A673 (cell line): ENCODE measurements around the gene SETD3. TPM values are rescaled to one million over a fixed set of nuclear protein-coding genes. Genes with fewer than 3 reads are reported as not detected.

Source experiments
- BruUV-seq: library from RNA; stranded (reverse); fragments of 400-500 nt; replicated peaks from 2 replicates; lab custom pipeline; 2021; lab: Mats Ljungman, UMichigan
- CTCF ChIA-PET: fragments of 300-600 bp; sonication (Branson Sonifier 250); formaldehyde crosslinking; loops from one replicate; lab custom pipeline; 2022; ENCODE audit warnings: antibody characterized with exemption; lab: Charles Lee
- POLR2A ChIA-PET: fragments of 300-600 bp; sonication (Branson Sonifier 250); formaldehyde crosslinking; loops from one replicate; lab custom pipeline; 2022; ENCODE audit warnings: antibody characterized with exemption; ENCODE audit not compliant: low non-redundant PET; lab: Charles Lee
- DNase-seq: peaks from one replicate; pipeline ENCODE4 v3.0.0-alpha.2; 2015; ENCODE audit warnings: low spot score
- H3K27ac ChIP-seq: fragments of 200-600 bp; sonication (generic); 2 replicates; pipeline ENCODE4 v1.5.1; 2016; ENCODE audit warnings: mixed run types, low read depth, mild to moderate bottlenecking, mixed read lengths, antibody characterized with exemption, low read length; ENCODE audit not compliant: poor library complexity, severe bottlenecking
- H3K27me3 ChIP-seq: fragments of 200-600 bp; sonication (generic); replicated peaks from 2 replicates; pipeline ENCODE4 v1.6.1; 2017; ENCODE audit warnings: mixed run types, low read depth, mild to moderate bottlenecking, mixed read lengths, antibody characterized with exemption, low read length; ENCODE audit not compliant: insufficient read depth, poor library complexity
- H3K36me3 ChIP-seq: fragments of 200-600 bp; sonication (generic); 2 replicates; pipeline ENCODE4 v1.6.1; 2016; ENCODE audit warnings: mixed run types, mild to moderate bottlenecking, mixed read lengths, antibody characterized with exemption, low read length; ENCODE audit not compliant: insufficient read depth, poor library complexity, severe bottlenecking
- H3K4me1 ChIP-seq: fragments of 200-600 bp; sonication (generic); 2 replicates; pipeline ENCODE4 v1.6.1; 2017; ENCODE audit warnings: mixed run types, mild to moderate bottlenecking, mixed read lengths, antibody characterized with exemption, low read length; ENCODE audit not compliant: insufficient read depth, poor library complexity, severe bottlenecking
- H3K4me3 ChIP-seq: fragments of 200-600 bp; sonication (generic); 2 replicates; pipeline ENCODE4 v1.5.1; 2016; ENCODE audit warnings: low read depth, mixed run types, mild to moderate bottlenecking, mixed read lengths, low read length; ENCODE audit not compliant: poor library complexity, severe bottlenecking
- H3K9me3 ChIP-seq: fragments of 200-600 bp; sonication (generic); 2 replicates; pipeline ENCODE4 v1.6.1; 2016; ENCODE audit warnings: mixed run types, low read depth, mild to moderate bottlenecking, mixed read lengths, antibody characterized with exemption, low read length; ENCODE audit not compliant: poor library complexity, severe bottlenecking
- EZH2 ChIP-seq: fragments of 200-600 bp; sonication (generic); IDR thresholded peaks from 2 replicates; pipeline ENCODE4 v1.6.1; 2017; ENCODE audit warnings: borderline replicate concordance, low read depth, mild to moderate bottlenecking, mixed read lengths, antibody characterized with exemption, low read length; ENCODE audit not compliant: poor library complexity, severe bottlenecking
- intact Hi-C: fragments of 100-400 bp; cut with micrococcal nuclease; formaldehyde crosslinking; loops from one replicate; pipeline ENCODE4 v1.10.0; 2022; ENCODE audit not compliant: unreplicated experiment
- total RNA-seq: library from RNA; stranded (reverse); gene quantifications from 2 replicates; pipeline ENCODE4 v1.2.3, GENCODE V29; 2021
- TF ChIP-seq, protein P1 (sequence below): fragments of 300-800, 200-600 bp; sonication (generic); conservative IDR thresholded peaks from 2 replicates; pipeline ENCODE4 v1.5.1; 2017; ENCODE audit warnings: low read depth, mild to moderate bottlenecking, antibody characterized with exemption, low read length, moderate library complexity, mixed read lengths

SETD3 gene
- total RNA-seq, 1 experiment from 2014 or later = 46.4 TPM

DNA sequence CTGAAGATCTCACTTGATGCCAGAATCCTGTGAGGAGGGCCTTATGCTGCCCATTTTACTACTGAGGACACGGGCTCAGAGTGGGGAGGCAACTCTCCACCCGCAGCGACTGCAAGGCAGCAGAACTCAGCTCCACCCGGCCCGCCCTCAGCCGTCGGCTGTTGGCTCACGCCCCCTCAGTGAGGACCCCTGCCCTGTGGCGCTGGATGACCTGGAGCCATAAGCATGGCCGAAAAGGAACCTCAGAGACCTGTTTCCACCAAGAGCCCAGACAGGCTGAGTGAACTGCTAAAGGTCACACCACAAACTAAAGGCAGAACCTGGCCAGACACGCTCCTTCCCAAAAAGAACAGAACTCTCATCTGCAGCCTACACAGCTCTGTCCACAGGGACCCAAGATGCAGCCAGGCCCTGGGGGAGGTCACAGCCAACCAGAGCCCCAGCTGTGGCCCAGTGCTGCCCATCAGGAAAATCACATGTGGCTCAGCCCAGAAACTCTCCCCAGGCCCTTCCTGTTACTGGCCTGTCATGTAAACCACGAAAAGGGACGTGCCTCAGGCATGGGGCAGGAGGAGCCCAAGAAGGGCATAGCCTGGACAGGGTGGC is 33.4 kb upstream of the SETD3 start:
- no TSS peak for BruUV-seq
- no peak overlapping the region for H3K27ac ChIP-seq
- H3K4me1 ChIP-seq = no peaks in the 10 kb centered on the region
- H3K9me3 ChIP-seq = no peaks in the 10 kb centered on the region
- no peak overlapping the region for H3K4me3 ChIP-seq
- intact Hi-C loops = no loop called here
- CTCF ChIA-PET = no interaction called here
- H3K27me3 ChIP-seq = no peaks in the 10 kb centered on the region
- no peak for DNase-seq
- POLR2A ChIA-PET = no interaction called here
- H3K36me3 ChIP-seq = peaks cover 12% of the 10 kb centered on the region
- no peak for TF ChIP-seq EZH2
- TF ChIP-seq, protein P1, sequence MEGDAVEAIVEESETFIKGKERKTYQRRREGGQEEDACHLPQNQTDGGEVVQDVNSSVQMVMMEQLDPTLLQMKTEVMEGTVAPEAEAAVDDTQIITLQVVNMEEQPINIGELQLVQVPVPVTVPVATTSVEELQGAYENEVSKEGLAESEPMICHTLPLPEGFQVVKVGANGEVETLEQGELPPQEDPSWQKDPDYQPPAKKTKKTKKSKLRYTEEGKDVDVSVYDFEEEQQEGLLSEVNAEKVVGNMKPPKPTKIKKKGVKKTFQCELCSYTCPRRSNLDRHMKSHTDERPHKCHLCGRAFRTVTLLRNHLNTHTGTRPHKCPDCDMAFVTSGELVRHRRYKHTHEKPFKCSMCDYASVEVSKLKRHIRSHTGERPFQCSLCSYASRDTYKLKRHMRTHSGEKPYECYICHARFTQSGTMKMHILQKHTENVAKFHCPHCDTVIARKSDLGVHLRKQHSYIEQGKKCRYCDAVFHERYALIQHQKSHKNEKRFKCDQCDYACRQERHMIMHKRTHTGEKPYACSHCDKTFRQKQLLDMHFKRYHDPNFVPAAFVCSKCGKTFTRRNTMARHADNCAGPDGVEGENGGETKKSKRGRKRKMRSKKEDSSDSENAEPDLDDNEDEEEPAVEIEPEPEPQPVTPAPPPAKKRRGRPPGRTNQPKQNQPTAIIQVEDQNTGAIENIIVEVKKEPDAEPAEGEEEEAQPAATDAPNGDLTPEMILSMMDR = no peak

DNA sequence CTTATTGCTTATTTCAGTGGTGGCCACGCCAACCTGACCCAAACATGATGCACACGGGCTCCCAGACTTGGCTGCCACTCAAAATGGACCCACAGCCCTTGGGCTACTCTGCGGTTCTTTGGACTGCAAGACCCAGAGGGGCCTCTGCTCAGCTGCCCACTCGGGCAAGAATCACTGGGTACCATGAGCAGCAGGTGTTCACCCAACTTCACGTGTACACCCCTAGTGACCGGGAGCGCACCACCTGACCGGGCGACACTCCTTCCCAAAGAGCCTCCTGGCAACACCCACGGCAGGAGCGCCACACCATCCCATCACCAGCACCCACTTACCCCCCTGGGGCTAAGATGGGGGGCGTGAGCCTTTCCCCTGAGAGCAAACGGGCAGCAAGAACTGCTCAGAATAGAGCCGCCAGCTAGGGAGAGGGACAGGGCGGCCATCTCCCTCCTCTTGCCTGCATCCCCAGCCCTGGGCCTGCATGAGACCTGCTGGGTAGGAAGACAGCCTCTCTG is 32.6 kb upstream of the SETD3 start:
- TF ChIP-seq, protein P1 = no peak
- TF ChIP-seq EZH2 = no peak
- intact Hi-C loops = no loop called here
- Histone ChIP-seq H3K4me3 (no peak overlapping the region), H3K4me1 (no peaks in the 10 kb centered on the region), H3K27ac (no peak overlapping the region), H3K36me3 (peaks cover 20% of the 10 kb centered on the region), H3K27me3 (no peaks in the 10 kb centered on the region), H3K9me3 (no peaks in the 10 kb centered on the region)
- DNase-seq = no peak
- CTCF ChIA-PET = no interaction called here
- BruUV-seq = no TSS peak
- POLR2A ChIA-PET = no interaction called here

DNA sequence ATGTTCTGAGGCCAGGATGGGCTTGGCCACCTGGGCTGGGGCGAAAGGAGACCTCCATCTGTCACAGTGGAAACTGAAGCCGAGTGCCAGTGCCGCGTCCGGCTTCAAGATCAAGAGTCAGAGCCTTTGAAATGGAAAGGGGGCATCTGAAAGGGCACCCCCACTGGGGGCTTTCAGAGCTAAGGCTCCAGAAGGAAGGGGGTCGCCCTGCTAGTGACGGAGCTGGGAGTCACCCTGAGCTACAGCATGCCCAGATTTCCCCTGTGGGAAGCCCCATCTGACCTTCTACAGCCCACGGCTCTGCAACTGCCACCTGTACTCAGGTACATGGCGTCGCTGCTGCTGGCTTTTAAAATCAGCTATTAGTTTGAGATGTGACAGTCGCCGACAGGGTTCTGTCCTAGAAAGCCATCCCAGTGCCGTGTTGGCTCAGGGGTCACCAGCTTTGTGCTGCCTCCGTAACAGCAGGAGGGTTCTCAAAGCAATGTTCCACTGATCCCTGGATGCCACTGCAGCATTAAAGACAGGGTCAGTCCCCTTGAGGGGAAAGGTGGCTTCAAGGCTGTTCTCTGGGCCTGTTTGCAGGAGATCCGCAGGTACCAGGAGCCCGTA is 32.0 kb upstream of the SETD3 start:
- H3K36me3 ChIP-seq = peaks cover 25% of the 10 kb centered on the region
- H3K4me1 ChIP-seq = no peaks in the 10 kb centered on the region
- no peaks in the 10 kb centered on the region for H3K27me3 ChIP-seq
- intact Hi-C loops = no loop called here
- BruUV-seq = no TSS peak
- TF ChIP-seq, protein P1 = no peak
- TF ChIP-seq EZH2 = no peak
- no peak overlapping the region for H3K4me3 ChIP-seq
- H3K27ac ChIP-seq = no peak overlapping the region
- no peak for DNase-seq
- no peaks in the 10 kb centered on the region for H3K9me3 ChIP-seq
- CTCF ChIA-PET = no interaction called here
- POLR2A ChIA-PET = interaction anchor here (0.6 kb wide), 1 partner anchor 52 kb away, joined by 6 read pairs; no protein-coding TSS in a partner anchor
